GM12878 (cell line): ENCODE data around the gene TMEM14A. TPM values are rescaled to one million over a fixed set of nuclear protein-coding genes. Genes with fewer than 3 reads are reported as not detected.

Source experiments
- ATAC-seq: fragments of 200-7000 bp; cut with Tn5 transposase; 3 replicates; pipeline ENCODE4 v1.9.1; 2020; ENCODE audit warnings: mild to moderate bottlenecking, moderate library complexity
- BruUV-seq: library from RNA; stranded (reverse); fragments of 400-500 nt; replicated peaks from 2 replicates; lab custom pipeline; 2021; lab: Mats Ljungman, UMichigan
- CTCF ChIA-PET: fragments of 300-600 bp; sonication (Branson Sonifier 250); formaldehyde crosslinking; extraction: SDS; loops from one replicate; lab custom pipeline; 2021; ENCODE audit warnings: inconsistent platforms; lab: Yijun Ruan, JAX
- POLR2A ChIA-PET: fragments of 350-600 bp; formaldehyde crosslinking; extraction: SDS; loops from one replicate; lab custom pipeline; 2021; ENCODE audit warnings: inconsistent platforms; lab: Charles Lee
- RAD21 ChIA-PET: fragments of 300-600 bp; sonication (Branson Sonifier 250); formaldehyde crosslinking; loops from one replicate; lab custom pipeline; 2023; ENCODE audit warnings: antibody characterized with exemption; ENCODE audit not compliant: unreplicated experiment; lab: Charles Lee
- SMC1A ChIA-PET: fragments of 300-600 bp; sonication (Branson Sonifier 250); formaldehyde crosslinking; loops from one replicate; lab custom pipeline; 2023; ENCODE audit not compliant: unreplicated experiment, uncharacterized antibody; lab: Charles Lee
- DNase-seq: peaks from one replicate; pipeline ENCODE4 v3.0.0-alpha.2; 2011; ENCODE audit warnings: low read depth, low spot score
- FAIRE-seq: peaks from 3 replicates; lab custom pipeline; 2011; peaks lifted over from hg19 to GRCh38; lab: Jason Lieb, UNC
- H2AFZ ChIP-seq: 2 replicates; pipeline ENCODE4 v1.6.0; 2011; ENCODE audit warnings: low read depth, low read length, control low read depth; ENCODE audit not compliant: control insufficient read depth
- H3K27ac ChIP-seq: 2 replicates; pipeline ENCODE4 v1.5.1; 2011; ENCODE audit warnings: control low read depth; ENCODE audit not compliant: control insufficient read depth, insufficient read depth
- H3K27me3 ChIP-seq, 2 experiments: replicated peaks in 1 of 2; 2 replicates each; pipeline versions ENCODE4 v1.6.0 to v1.6.1; 2011; ENCODE audit warnings: low read length in 1 of 2; ENCODE audit not compliant: control insufficient read depth in 2 of 2, insufficient read depth in 2 of 2
- H3K36me3 ChIP-seq, 2 experiments: 2 replicates each; pipeline ENCODE4 v1.5.1; 2011; ENCODE audit warnings: low read length in 1 of 2; ENCODE audit not compliant: control insufficient read depth in 2 of 2, insufficient read depth in 2 of 2
- H3K4me1 ChIP-seq: 2 replicates; pipeline ENCODE4 v1.6.1; 2011; ENCODE audit warnings: mild to moderate bottlenecking, low read length, moderate library complexity, mixed read lengths; ENCODE audit not compliant: control insufficient read depth, insufficient read depth
- H3K4me2 ChIP-seq: 2 replicates; pipeline ENCODE4 v1.6.0; 2011; ENCODE audit warnings: control low read depth; ENCODE audit not compliant: control insufficient read depth, insufficient read depth
- H3K4me3 ChIP-seq: fragments of 200-600 bp; sonication (generic); 2 replicates; pipeline ENCODE4 v1.5.1; 2016
- H3K79me2 ChIP-seq: 2 replicates; pipeline ENCODE4 v1.6.0; 2011; ENCODE audit warnings: low read length; ENCODE audit not compliant: control insufficient read depth, insufficient read depth
- H3K9ac ChIP-seq: 2 replicates; pipeline ENCODE4 v1.8.0; 2011; ENCODE audit warnings: low read length, control low read depth, mixed read lengths; ENCODE audit not compliant: control insufficient read depth, insufficient read depth
- H3K9me3 ChIP-seq: replicated peaks from 3 replicates; pipeline ENCODE4 v1.5.1; 2011; ENCODE audit warnings: mild to moderate bottlenecking, low read length; ENCODE audit not compliant: control insufficient read depth, insufficient read depth
- H4K20me1 ChIP-seq: 2 replicates; pipeline ENCODE4 v1.6.0; 2011; ENCODE audit not compliant: control insufficient read depth, insufficient read depth
- ASH2L ChIP-seq: fragments of 300-600, 200-600 bp; sonication (generic); IDR thresholded peaks from 2 replicates; pipeline ENCODE4 v1.6.1; 2017; ENCODE audit warnings: low read depth, mild to moderate bottlenecking, borderline replicate concordance
- CHD2 ChIP-seq: IDR thresholded peaks from 2 replicates; pipeline ENCODE4 v1.6.1; 2011; ENCODE audit warnings: low read depth, low read length, improper control_type of control experiment, borderline replicate concordance
- CHD4 ChIP-seq: fragments of 200-600 bp; sonication (generic); IDR thresholded peaks from 2 replicates; pipeline ENCODE4 v1.6.1; 2016; ENCODE audit warnings: mild to moderate bottlenecking
- EP300 ChIP-seq, 2 experiments: fragments of 150-350 bp in 1 of 2; IDR thresholded peaks; 2 replicates each; pipeline ENCODE4 v1.6.1; 2011 to 2012; ENCODE audit warnings: low read depth in 2 of 2, low read length in 2 of 2, borderline replicate concordance in 1 of 2, improper control_type of control experiment in 1 of 2, inconsistent platforms in 1 of 2; ENCODE audit not compliant: control insufficient read depth in 1 of 2
- IKZF2 ChIP-seq, 2 experiments: fragments of 450-650 bp; IDR thresholded peaks; 2 replicates each; pipeline ENCODE4 v1.6.1; 2017; ENCODE audit warnings: mild to moderate bottlenecking in 2 of 2, moderate library complexity in 2 of 2
- JUND ChIP-seq: IDR thresholded peaks from 2 replicates; pipeline ENCODE4 v1.6.1; 2012; ENCODE audit warnings: low read depth, mild to moderate bottlenecking, low read length, improper control_type of control experiment, moderate library complexity
- NFXL1 ChIP-seq: fragments of 450-650 bp; IDR thresholded peaks from 2 replicates; pipeline ENCODE4 v1.6.1; 2017; ENCODE audit warnings: antibody characterized with exemption, mild to moderate bottlenecking, borderline replicate concordance
- NFYA ChIP-seq: IDR thresholded peaks from 2 replicates; pipeline ENCODE4 v1.6.1; 2011; ENCODE audit warnings: low read depth, mild to moderate bottlenecking, low read length, improper control_type of control experiment, borderline replicate concordance
- NFYB ChIP-seq: IDR thresholded peaks from 2 replicates; pipeline ENCODE4 v1.6.1; 2011; ENCODE audit warnings: low read depth, mild to moderate bottlenecking, low read length, improper control_type of control experiment, moderate library complexity; ENCODE audit not compliant: insufficient read depth
- NR2F1 ChIP-seq: fragments of 450-650 bp; conservative IDR thresholded peaks from 2 replicates; pipeline ENCODE4 v1.6.1; 2017; ENCODE audit warnings: mild to moderate bottlenecking
- PBX3 ChIP-seq: IDR thresholded peaks from 2 replicates; pipeline ENCODE4 v1.6.1; 2011; ENCODE audit warnings: mild to moderate bottlenecking, low read depth, low read length, moderate library complexity; ENCODE audit not compliant: insufficient replicate concordance
- SIX5 ChIP-seq: IDR thresholded peaks from 2 replicates; pipeline ENCODE4 v1.6.1; 2011; ENCODE audit warnings: mild to moderate bottlenecking, low read depth, low read length, moderate library complexity; ENCODE audit not compliant: severe bottlenecking
- TCF12 ChIP-seq: IDR thresholded peaks from 2 replicates; pipeline ENCODE4 v1.6.1; 2011; ENCODE audit warnings: low read depth, mild to moderate bottlenecking, low read length
- ZBTB40 ChIP-seq: fragments of 450-650 bp; IDR thresholded peaks from 2 replicates; pipeline ENCODE4 v1.6.1; 2016; ENCODE audit warnings: mild to moderate bottlenecking, moderate library complexity, borderline replicate concordance
- ZNF24 ChIP-seq: fragments of 450-650 bp; IDR thresholded peaks from 2 replicates; pipeline ENCODE4 v1.6.1; 2017; ENCODE audit warnings: antibody characterized with exemption, mild to moderate bottlenecking
- whole genome bisulfite sequencing: methylation state at CpG from one replicate; pipeline ENCODE4 v1.1.6; 2016; ENCODE audit warnings: low lambda C conversion rate; ENCODE audit not compliant: insufficient replicate concordance, insufficient coverage; ENCODE audit errors: missing lambda C conversion rate; 5-methylcytosine and 5-hydroxymethylcytosine counted together
- in situ Hi-C: fragments of 300-500 bp; cut with MboI; formaldehyde crosslinking; loops from 9 replicates; pipeline ENCODE4 v1.14.3; 2018; ENCODE audit warnings: mixed read lengths
- intact Hi-C: fragments of 100-400 bp; cut with micrococcal nuclease; formaldehyde crosslinking; loops from one replicate; pipeline ENCODE4 v1.14.2; 2022; ENCODE audit not compliant: unreplicated experiment
- polyA plus RNA-seq, 11 experiments: library from polyadenylated mRNA; depleted of rRNA in 4 of 11; unstranded in 6 of 11; stranded (reverse) in 5 of 11; fragments of >200 nt; fragmentation: Nextera tagmentation in 4 of 11; fragmentation: Illumina TruSeq in 1 of 11; extraction: Ambion mirVana in 4 of 11; extraction: Trizol in 1 of 11; gene quantifications; 1 replicate in 1 of 11; 2 replicates in 10 of 11; pipeline versions ENCODE4 v1.2.1 to v1.2.3, GENCODE V29; 2011 to 2016; ENCODE audit warnings: inconsistent platforms in 2 of 11, missing spikeins in 2 of 11, low read depth in 1 of 11
- total RNA-seq, 4 experiments: library from RNA; depleted of rRNA in 3 of 4; stranded (reverse); fragments of >200 nt in 3 of 4; fragmentation: Illumina TruSeq in 1 of 4; extraction: Trizol in 1 of 4; gene quantifications; 2 replicates each; pipeline versions ENCODE4 v1.2.1 to v1.2.3, GENCODE V29; 2013 to 2021
- TF ChIP-seq, protein P1 (sequence below): IDR thresholded peaks from 2 replicates; pipeline ENCODE4 v1.6.1; 2011; ENCODE audit warnings: borderline replicate concordance, low read depth, mild to moderate bottlenecking, moderate library complexity, mixed read lengths, low read length; ENCODE audit not compliant: insufficient read depth; ENCODE audit errors: extremely low read length

TMEM14A gene
- total and polyA plus RNA-seq, 10 of the 15 experiments (the other 5 are each of a cell fraction or from before 2014, with no cell fraction given), result 15.6 to 143 (median 33.1) TPM

GRCh38 chr6:52727908-52728307, 57.0 kb downstream of the TMEM14A start:
- FAIRE-seq, result no peak
- 63% methylated on average over 2 of the region's 2 CpGs for WGBS
- H3K79me2 ChIP-seq, result no peaks in the 10 kb centered on the region
- intact Hi-C loops, result no loop called here
- DNase-seq, result no peak
- SMC1A ChIA-PET, result interaction anchor here (0.6 to 1.1 kb wide), 2 partner anchors 9 to 22 kb away, joined by 3 read pairs; no protein-coding TSS in a partner anchor
- H3K4me2 ChIP-seq, result no peak overlapping the region
- H3K27me3 ChIP-seq, result no peaks in the 10 kb centered on the region
- H3K9me3 ChIP-seq, result no peaks in the 10 kb centered on the region
- RAD21 ChIA-PET, result no interaction called here
- TF ChIP-seq, protein P1, sequence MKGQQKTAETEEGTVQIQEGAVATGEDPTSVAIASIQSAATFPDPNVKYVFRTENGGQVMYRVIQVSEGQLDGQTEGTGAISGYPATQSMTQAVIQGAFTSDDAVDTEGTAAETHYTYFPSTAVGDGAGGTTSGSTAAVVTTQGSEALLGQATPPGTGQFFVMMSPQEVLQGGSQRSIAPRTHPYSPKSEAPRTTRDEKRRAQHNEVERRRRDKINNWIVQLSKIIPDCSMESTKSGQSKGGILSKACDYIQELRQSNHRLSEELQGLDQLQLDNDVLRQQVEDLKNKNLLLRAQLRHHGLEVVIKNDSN, result no peak
- TF ChIP-seq ZBTB40 (no peak), NR2F1 (no peak), NFXL1 (no peak), JUND (no peak), CHD2 (no peak), TCF12 (no peak), SIX5 (no peak), IKZF2 (IDR thresholded peaks at IDR 0.05) (no peak), EP300 (IDR thresholded peaks at IDR 0.05; ENCODE audit: borderline replicate concordance in 1 of 2, control insufficient read depth in 1 of 2, low read depth in 2 of 2, low read length in 2 of 2) (no peak), NFYB (no peak), CHD4 (no peak), ZNF24 (no peak), PBX3 (no peak), ASH2L (no peak), NFYA (no peak)
- TF ChIP-seq, all 136 proteins: peak for 0
- POLR2A ChIA-PET, result no interaction called here
- BruUV-seq, result no TSS peak
- Histone ChIP-seq H3K9ac (no peak overlapping the region), H3K4me3 (no peak overlapping the region), H3K27ac (no peak overlapping the region), H2AFZ (no peak overlapping the region), H4K20me1 (no peaks in the 10 kb centered on the region), H3K4me1 (peaks cover 5% of the 10 kb centered on the region), H3K36me3 (no peaks in the 10 kb centered on the region)
- ATAC-seq, result no peak
- in situ Hi-C loops, result no loop called here
- CTCF ChIA-PET, result no interaction called here
